NCI-H2107 (cell line): Measurements from ENCODE around the gene MEF2A.
"Not testable (repeated sequence)": the region's sequence is repeated elsewhere in the genome, so short reads cannot be mapped to it uniquely, and the experiment has no call there.

ENCODE experiments used
- DNase-seq: peaks from one replicate; lab custom pipeline; 2025; lab: John Stamatoyannopoulos, UW

Gene MEF2A

DNA sequence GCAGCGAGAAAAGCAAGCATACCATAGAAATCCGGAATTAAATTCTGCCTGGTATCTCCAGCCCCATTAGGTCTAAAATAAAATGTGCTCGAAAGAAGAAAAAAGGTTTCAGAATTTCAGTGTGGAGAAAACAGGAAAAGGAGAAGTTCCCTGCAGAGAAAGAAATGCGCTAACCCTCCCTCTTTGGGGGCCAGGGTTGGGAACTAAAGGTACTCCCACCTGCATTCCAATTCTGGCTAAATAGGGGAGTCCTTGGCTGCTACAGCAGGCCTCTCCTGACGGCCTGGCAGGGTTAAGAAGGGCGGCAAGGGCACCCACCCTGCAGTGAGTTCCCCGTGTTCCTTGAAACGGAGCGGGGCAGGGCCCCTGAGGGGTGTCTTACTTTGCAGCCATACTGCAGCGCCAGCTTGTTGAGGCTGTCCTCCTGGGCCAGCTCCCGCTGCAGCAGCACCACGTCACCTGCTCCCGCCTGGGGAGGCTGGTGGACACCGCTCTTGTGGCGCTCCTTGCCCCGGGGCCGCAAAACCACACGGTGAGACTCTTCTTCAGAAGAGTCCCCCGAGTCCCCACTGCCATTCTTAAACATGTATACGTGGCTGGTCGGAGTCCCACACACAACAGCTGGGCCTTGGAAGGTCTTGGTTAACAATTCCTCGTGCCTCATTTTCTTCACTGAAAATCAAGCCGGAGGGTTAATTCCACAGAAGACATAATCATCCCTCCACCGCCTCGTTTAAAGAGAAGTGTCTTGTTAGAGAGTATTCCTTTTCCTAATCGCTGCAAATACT, 165.7 kb downstream of the MEF2A start:
- DNase-seq = no peak

GRCh38 chr15:99732124-99732750, 166.5 kb downstream of the MEF2A start:
- no peak for DNase-seq

DNA sequence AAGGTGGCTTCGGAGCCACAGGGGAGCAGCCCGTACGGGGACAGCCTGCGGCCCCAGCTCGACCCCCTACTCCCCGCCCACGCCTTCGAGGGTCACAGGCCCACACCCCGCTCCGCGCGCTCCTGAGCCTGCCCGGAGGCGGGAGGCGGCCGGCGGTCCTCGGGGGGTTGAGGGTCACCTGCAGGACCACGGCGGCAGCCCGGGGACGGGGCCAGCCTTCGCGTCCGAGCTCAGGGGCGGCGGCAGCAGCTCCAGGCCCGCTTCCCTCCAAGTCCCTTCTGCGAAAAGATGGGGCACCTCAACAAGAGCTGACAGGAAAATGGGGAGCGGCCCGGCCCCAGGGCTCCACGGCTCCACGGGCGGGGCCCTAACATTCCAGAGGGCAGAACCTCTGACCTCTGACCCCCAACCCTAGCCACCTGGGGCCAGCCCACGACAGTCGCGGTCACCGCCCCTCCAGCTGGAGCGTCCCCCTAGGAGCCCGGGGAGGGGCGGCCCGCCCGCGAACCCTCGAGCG, 167.0 kb downstream of the MEF2A start:
- no peak for DNase-seq

GRCh38 chr15:99733268-99734039, 167.7 kb downstream of the MEF2A start, which contains the start of gene LYSMD4:
LYSMD4 (minus strand) TSS chr15:99733437; CDS start chr15:99731999, 1,438 bp downstream.
- DNase-seq = peak; percentile 74

- not testable (repeated sequence) for DNase-seq
Measured at GRCh38 chr15:99734040-99734291, 168.2 kb downstream of the MEF2A start.

DNA sequence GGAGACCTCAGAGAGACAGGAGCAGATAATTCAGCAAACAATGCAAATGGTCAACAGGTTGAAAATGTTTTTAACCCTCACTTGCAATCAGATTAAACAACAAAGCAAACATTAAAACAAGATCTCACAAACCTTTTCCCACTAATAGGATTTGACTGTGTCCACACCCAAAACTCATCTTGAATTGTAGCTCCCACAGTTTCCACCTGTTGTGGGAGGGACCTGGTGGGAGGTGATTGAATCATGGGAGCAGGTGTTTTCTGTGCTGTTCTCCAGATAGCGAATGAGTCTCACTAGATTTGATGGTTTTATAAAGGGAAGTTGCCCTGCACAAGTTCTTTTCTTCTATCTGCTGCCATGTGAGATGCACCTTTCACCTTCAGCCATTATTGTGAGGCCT, 168.8 kb downstream of the MEF2A start:
- no peak for DNase-seq

DNA sequence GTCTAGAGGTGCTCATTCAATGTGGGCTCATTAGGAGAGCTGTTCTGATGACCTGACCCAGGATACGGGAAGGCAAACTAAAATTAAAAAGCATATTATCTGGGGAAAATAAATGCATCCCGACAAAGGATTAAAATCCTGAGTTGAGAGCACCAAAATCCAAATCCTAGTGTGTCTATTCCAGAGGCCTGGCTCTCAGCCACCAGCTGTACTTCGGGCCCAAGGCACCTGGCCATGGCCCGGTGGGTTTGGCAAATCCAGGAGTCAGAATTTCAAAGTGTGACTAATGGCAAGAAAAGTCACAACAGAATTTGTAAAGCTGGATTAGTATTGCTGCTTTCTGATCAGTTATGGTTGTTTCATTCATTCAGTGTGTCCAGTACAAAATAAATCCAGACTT, 170.1 kb downstream of the MEF2A start:
- DNase-seq = no peak

GRCh38 chr15:99736702-99737101, 170.9 kb downstream of the MEF2A start:
- DNase-seq = no peak

GRCh38 chr15:99738021-99738847, 172.4 kb downstream of the MEF2A start:
- no peak for DNase-seq

DNA sequence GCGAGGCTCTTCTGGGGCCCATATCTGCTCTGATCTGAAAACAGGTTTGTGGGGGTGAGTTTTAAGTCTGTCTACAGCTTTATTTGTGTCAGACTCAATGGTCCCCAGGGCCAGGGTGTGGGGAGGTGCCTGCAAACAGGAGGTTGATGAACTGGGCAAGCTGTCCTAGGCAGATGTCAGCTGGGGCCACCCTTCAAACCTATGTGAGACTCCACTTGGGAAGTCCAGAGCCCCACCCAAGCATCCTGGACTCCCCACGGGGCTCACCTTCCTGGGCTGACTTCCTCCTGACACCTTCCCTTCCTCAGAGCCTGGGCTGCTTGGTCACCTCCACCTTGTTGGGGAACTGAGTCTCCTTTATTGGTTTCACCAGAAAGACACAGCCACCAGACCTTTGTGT, 176.1 kb downstream of the MEF2A start:
- no peak for DNase-seq

DNA sequence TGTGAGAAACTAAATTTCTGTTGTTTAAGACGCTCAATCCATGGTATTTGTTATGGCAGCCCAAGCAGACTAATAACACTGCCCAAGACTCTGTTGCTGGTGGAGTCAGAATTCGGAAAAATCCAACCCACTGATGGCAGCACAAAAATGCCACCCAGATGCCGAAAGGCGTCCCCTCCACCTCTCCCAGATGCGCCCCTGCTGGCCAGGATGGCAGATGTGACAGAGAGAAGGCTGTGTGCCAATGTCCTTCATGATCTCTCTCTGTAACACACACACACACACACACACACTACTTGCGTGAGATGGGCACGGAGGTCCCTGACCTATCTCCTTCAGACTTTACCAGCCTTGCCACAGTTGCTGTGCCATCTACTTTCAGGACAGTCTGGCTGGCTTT, 178.4 kb downstream of the MEF2A start:
- no peak for DNase-seq

DNA sequence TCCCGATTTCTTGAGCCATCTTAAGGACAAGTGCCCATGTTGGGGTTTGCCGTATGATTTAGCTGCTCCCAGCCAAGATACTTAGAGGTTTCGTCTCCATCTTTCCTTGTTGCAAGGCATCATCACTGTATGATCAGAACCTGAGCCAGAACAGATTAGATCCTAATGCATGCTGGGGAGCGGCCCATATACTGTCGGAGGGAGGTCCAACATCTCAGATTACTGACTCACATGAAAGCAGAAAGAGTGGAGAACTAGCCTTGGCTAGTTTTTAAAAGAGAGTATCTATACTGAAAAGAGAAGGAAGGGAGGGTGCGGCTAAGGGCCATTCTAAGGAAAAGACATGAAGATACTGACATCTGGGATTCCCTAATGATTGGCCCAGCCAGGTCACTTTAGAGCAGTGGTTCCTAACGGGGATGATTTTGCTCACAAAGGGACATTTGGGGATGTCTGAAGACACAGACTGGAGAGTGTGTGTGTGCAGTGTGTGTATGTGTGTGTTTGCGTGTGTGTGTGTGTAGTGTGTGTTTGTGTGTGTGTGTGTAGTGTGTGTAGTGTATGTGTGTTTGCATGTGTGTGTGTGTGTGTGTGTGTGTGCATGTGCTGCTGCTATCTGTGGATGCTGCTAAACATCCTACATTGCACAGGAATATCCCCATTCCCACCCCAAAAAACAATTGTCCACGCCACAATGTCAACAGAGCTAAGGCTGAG, 179.7 kb downstream of the MEF2A start:
- no peak for DNase-seq

DNA sequence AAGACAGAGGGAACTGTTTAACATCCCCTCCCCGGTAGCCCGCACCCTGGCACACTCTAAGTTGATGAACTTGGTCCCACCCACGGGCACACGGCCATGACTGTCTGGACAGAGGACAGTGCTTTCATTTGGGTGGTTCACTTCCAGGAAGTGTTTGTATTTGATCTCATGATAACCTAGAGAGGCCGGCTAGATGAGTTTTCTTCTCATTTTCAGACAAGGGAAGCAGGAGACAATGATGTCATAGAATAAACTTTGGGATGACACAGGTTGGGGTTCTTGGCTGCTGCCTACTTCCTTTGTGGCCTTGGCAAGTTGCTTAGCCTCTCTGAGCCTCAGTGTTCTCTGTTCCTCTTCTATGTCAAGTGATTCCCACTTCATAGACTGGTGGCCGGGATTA, 183.6 kb downstream of the MEF2A start:
- DNase-seq = no peak

DNA sequence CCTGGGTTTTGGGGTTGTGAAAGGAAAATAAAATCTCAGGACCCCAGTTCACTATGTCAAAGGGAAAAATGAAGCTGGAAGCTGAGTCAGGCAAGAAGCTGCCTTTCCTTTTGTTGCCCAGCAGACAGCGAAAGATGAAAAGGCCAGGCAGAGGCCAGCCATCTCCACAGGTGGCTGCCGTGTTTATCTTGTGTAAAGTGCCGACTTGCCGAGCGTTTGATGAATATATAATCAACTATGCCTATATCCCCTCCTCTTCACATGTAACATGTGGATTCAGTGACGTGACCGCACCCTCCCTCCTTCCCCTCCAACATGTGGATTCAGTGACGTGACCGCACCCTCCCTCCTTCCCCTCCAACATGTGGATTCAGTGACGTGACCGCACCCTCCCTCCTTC, 184.5 kb downstream of the MEF2A start:
- DNase-seq = not testable (repeated sequence)

DNA sequence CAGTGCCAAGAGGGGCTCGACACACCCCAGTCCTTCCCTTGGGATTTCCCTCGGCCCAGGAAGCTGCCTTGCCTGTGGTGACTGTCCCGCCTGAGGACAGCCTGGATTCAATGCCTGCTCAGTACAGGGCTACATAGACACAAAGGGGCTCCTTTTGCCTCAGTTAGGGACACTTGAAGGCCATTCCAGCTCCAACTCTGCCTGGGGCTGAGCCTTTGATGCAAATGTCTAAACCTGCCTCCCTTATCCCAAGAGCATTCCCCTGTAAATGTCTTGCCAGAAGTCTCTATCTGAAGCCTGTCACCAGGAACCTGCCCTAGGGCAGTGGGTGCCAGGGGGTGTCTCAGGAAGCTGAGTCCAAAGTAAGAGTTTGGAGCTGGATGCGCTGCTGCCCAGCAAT, 186.8 kb downstream of the MEF2A start:
- no peak for DNase-seq

DNA sequence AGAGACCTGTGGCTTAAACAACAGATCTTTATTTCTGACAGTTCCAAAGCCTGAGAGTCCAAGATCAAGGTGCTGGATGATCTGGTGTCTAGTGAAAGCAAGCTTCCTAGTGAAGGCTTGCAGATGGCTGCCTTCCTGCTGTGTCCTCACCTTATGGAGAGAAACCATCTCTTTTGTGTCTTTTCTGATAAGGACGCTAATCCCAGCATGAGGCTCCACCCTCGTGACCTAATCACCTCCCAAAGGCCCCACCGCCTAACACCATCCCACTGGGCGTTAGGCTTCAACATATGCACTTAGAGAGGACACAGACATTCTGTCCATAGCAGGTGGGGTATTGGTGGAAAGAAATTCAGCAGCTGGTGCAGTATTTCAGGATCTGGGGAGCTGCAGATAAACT, 187.3 kb downstream of the MEF2A start:
- no peak for DNase-seq

DNA sequence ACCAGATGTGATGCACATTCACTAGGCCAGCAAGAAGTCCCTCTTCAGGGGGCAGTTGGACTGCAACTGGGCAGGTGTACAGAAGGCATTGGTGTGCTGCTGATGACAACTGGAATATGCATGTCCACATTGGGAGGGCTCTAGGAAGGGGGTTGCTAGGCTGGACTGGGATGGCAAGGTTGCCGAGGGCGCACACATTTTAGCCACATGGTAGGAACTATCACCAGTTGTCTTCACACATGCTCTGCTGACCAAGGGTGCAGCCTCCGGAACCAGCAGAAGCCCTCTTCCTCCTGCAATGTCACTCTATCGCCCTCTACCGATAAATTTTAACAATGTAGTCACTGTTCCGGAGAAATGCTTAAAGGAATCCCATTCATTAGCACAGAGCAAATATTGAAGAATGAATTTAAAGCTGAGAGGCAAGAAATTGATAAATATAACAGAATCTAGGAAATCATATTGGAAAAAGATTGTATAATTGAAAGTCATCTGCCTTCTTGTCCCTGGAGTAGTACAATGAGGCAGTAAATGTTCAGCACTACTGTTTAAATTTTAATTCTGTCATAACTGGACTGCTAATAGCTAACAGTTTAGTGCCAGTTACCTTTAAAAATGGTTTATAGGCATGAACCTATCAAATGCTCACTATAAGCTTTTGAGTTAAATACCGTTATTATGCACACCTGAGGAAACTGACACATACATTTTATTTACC, 190.1 kb downstream of the MEF2A start:
- no peak for DNase-seq

DNA sequence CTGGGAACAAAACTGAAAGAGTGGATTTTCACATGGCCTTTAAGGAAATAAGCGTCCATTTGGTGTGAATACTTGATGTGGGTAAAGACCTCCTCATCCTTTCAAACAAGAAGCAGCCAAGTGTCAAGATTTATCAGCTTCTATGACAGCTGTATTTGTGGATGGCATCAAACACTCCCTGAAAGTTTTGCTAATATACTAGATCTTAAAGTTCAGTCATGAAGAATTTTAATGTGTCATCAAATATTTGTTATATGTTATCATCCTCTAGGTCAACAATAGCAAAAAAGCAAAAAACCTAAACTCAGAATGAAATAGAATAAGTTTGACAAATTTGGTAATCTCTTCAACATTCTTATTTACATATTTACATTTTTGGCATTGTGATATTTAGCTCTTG, 196.5 kb downstream of the MEF2A start:
- DNase-seq = no peak

DNA sequence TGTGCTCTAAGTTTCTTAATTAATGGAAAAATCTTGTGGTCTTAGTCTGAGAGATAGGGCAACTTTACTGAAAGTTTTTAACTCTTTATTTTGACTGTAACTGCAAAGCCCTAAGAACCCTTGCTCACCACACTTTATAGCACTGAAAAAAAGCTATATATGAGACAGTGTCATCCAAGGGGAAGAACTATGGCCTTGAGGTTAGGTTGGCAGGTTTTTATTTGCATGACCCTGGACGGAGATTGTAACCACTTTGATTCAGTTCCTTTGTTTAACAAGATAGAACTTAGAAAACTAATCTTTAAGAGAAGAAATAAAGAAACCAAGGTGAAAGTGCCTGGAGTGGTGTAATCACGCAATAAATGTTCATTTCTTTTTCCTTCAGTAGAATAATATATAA, 198.0 kb downstream of the MEF2A start:
- DNase-seq = no peak

- DNase-seq = no peak
Measured at GRCh38 chr15:99764522-99764921, 198.7 kb downstream of the MEF2A start.
